ENCODE results near the gene KDM7A.

DNA sequence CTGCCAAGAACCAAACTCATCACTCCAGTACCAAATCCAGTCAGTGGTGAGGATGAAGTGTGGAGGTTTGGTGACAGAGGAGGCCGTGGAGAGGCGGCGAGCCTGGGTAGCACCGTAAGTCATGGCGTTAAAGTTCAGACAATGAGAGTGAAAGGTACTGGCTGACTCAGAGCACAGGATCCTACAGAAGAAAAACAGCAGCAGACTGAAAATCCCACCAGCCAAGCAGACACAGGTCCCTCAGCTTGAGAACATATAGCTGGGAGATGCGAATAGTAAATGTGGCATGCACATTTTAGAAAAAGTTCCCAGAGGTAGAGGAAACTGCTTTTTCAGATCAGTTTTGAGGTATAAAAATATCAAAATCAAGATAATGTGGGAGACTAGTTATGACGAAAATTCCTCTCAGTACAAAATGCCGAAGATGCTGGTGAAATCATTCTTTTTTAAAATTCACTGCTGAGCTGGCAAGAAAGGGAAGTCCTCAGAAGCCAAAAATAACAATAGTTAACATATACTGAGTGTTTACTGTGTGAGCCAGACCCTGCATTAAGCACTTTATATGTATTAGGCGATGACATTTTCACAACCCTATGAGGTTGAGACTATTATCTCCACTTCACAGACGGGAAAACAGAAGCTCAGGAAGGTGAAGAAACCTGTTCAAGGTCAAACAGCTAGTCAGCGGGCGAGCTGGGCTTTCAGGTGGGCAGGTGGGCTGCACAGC is 135.0 kb downstream of the KDM7A start:
- no peak for TF ChIP-seq NR2C2 (IDR thresholded peaks at IDR 0.05; ENCODE audit: borderline replicate concordance, control insufficient read depth, insufficient read length, low read depth)
- TF ChIP-seq KDM1A (IDR thresholded peaks at IDR 0.05; ENCODE audit: borderline replicate concordance), result no peak
- TF ChIP-seq HDAC6 (IDR thresholded peaks at IDR 0.05; ENCODE audit: unreplicated experiment), result no peak
- TF ChIP-seq, protein P1, sequence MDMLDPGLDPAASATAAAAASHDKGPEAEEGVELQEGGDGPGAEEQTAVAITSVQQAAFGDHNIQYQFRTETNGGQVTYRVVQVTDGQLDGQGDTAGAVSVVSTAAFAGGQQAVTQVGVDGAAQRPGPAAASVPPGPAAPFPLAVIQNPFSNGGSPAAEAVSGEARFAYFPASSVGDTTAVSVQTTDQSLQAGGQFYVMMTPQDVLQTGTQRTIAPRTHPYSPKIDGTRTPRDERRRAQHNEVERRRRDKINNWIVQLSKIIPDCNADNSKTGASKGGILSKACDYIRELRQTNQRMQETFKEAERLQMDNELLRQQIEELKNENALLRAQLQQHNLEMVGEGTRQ (IDR thresholded peaks at IDR 0.05; ENCODE audit: borderline replicate concordance, low read depth, low read length), result no peak
- no peak for TF ChIP-seq ZNF622 (IDR thresholded peaks at IDR 0.05)
- TF ChIP-seq POLR2A (IDR thresholded peaks at IDR 0.05; ENCODE audit: low read depth, low read length), result no peak
- no peak for TF ChIP-seq EZH2 (IDR thresholded peaks at IDR 0.05; ENCODE audit: borderline replicate concordance, control insufficient read depth, low read depth, low read length)

Data from GM12878 (cell line).